Panc1 (cell line): ENCODE results near the gene SLC49A4. TPM values are rescaled to one million over a fixed set of nuclear protein-coding genes. Genes with fewer than 3 reads are reported as not detected.

ENCODE experiments used
- ATAC-seq: fragments of 200-7000 bp; cut with Tn5 transposase; 2 replicates; pipeline ENCODE4 v1.9.1; 2020; ENCODE audit warnings: mild to moderate bottlenecking, moderate library complexity
- BruUV-seq: library from RNA; stranded (reverse); fragments of 400-500 nt; replicated peaks from 2 replicates; lab custom pipeline; 2021; lab: Mats Ljungman, UMichigan
- CTCF ChIA-PET: fragments of 300-600 bp; sonication (Branson Sonifier 250); formaldehyde crosslinking; loops from one replicate; lab custom pipeline; 2022; ENCODE audit warnings: antibody characterized with exemption; lab: Charles Lee
- POLR2A ChIA-PET: fragments of 300-600 bp; sonication (Branson Sonifier 250); formaldehyde crosslinking; loops from one replicate; lab custom pipeline; 2022; ENCODE audit warnings: antibody characterized with exemption; lab: Charles Lee
- DNase-seq: peaks from one replicate; pipeline ENCODE4 v3.0.0-alpha.2; 2010; ENCODE audit warnings: low read depth, low spot score
- H3K27ac ChIP-seq: 2 replicates; pipeline ENCODE4 v1.5.1; 2011; ENCODE audit warnings: mild to moderate bottlenecking, low read length, inconsistent platforms
- H3K27me3 ChIP-seq: fragments of 200-500 bp; sonication (Bioruptor generic); 2 replicates; pipeline ENCODE4 v1.6.0; 2014; ENCODE audit warnings: low read length, inconsistent platforms; ENCODE audit not compliant: control insufficient read depth, insufficient read depth
- H3K36me3 ChIP-seq: fragments of 200-500 bp; sonication (Bioruptor generic); 2 replicates; pipeline ENCODE4 v1.5.1; 2014; ENCODE audit warnings: inconsistent platforms, mild to moderate bottlenecking, low read length, moderate library complexity; ENCODE audit not compliant: control insufficient read depth, insufficient read depth
- H3K4me1 ChIP-seq: 2 replicates; pipeline ENCODE4 v1.5.1; 2011; ENCODE audit warnings: inconsistent platforms, mild to moderate bottlenecking, low read length, moderate library complexity; ENCODE audit not compliant: control insufficient read depth, insufficient read depth
- H3K4me3 ChIP-seq, 2 experiments: 2 replicates each; pipeline ENCODE4 v1.5.1; 2011 to 2012; ENCODE audit warnings: low read depth in 2 of 2, low read length in 2 of 2, mild to moderate bottlenecking in 2 of 2, inconsistent platforms in 1 of 2, moderate library complexity in 1 of 2
- H3K9me3 ChIP-seq: fragments of 200-500 bp; sonication (Bioruptor generic); 2 replicates; pipeline ENCODE4 v1.5.1; 2014; ENCODE audit warnings: low read depth, mild to moderate bottlenecking, inconsistent platforms, low read length, moderate library complexity; ENCODE audit not compliant: control insufficient read depth, insufficient read depth
- CTCF ChIP-seq: fragments of 450-650 bp; IDR thresholded peaks from 2 replicates; pipeline ENCODE4 v1.5.1; 2017; ENCODE audit warnings: mild to moderate bottlenecking
- POLR2AphosphoS5 ChIP-seq: IDR thresholded peaks from 2 replicates; pipeline ENCODE4 v1.6.1; 2012; ENCODE audit warnings: mild to moderate bottlenecking, low read depth, low read length, moderate library complexity
- REST ChIP-seq, 2 experiments: IDR thresholded peaks; 2 replicates each; pipeline ENCODE4 v1.6.1; 2011 to 2012; ENCODE audit warnings: low read depth in 2 of 2, control low read depth in 1 of 2, low read length in 1 of 2, mild to moderate bottlenecking in 1 of 2, moderate library complexity in 1 of 2; ENCODE audit not compliant: insufficient read depth in 1 of 2
- SIN3A ChIP-seq: IDR thresholded peaks from 2 replicates; pipeline ENCODE4 v1.6.1; 2012; ENCODE audit warnings: low read depth, mild to moderate bottlenecking, low read length, moderate library complexity, borderline replicate concordance; ENCODE audit not compliant: insufficient read depth
- TCF7L2 ChIP-seq: IDR thresholded peaks from 2 replicates; pipeline ENCODE4 v1.6.1; 2011; ENCODE audit warnings: mild to moderate bottlenecking, low read depth, low read length, inconsistent platforms
- in situ Hi-C: cut with HindIII; loops from 2 replicates; pipeline ENCODE4 v1.10.0; 2016; ENCODE audit warnings: low sequenced_read_pairs, low pct_unique_long_range_greater_than_20kb
- intact Hi-C: fragments of 100-400 bp; cut with micrococcal nuclease; formaldehyde crosslinking; loops from one replicate; pipeline ENCODE4 v1.10.0; 2022; ENCODE audit not compliant: unreplicated experiment
- total RNA-seq: library from RNA; stranded (reverse); gene quantifications from one replicate; pipeline ENCODE4 v1.2.1, GENCODE V29; 2021; ENCODE audit not compliant: unreplicated experiment

The SLC49A4 gene
- total RNA-seq, 1 experiment from 2014 or later = 15.9 TPM

- ATAC-seq (no peak), DNase-seq (no peak)
- CTCF ChIA-PET = no interaction called here
- TF ChIP-seq SIN3A = no peak
- TF ChIP-seq REST (IDR thresholded peaks at IDR 0.05; ENCODE audit: insufficient read depth in 1 of 2, low read depth in 2 of 2, low read length in 1 of 2) = no peak
- no peak for TF ChIP-seq TCF7L2
- no peak for TF ChIP-seq POLR2AphosphoS5
- no peak for TF ChIP-seq CTCF
- Histone ChIP-seq H3K9me3 (no peaks in the 10 kb centered on the region), H3K4me3 (no peak overlapping the region), H3K27me3 (no peaks in the 10 kb centered on the region), H3K27ac (no peak overlapping the region), H3K36me3 (no peaks in the 10 kb centered on the region), H3K4me1 (no peaks in the 10 kb centered on the region)
- no TSS peak for BruUV-seq
- POLR2A ChIA-PET = no interaction called here
- in situ Hi-C loops (no loop called here), intact Hi-C loops (no loop called here)
These were observed 30.6 kb downstream of the SLC49A4 start for GRCh38 chr3:122825460-122825859.

- BruUV-seq = no TSS peak
These were observed 31.4 kb downstream of the SLC49A4 start for GRCh38 chr3:122826278-122826677.

More at GRCh38 chr3:122826278-122826677, 31.4 kb downstream of the SLC49A4 start:
- H3K9me3 ChIP-seq = no peaks in the 10 kb centered on the region
- ATAC-seq (no peak), DNase-seq (no peak)
- no peak for TF ChIP-seq CTCF
- TF ChIP-seq REST (IDR thresholded peaks at IDR 0.05; ENCODE audit: insufficient read depth in 1 of 2, low read depth in 2 of 2, low read length in 1 of 2) = no peak
- no peak for TF ChIP-seq SIN3A
- TF ChIP-seq POLR2AphosphoS5 = no peak
- no peak for TF ChIP-seq TCF7L2
- H3K27ac ChIP-seq = no peak overlapping the region
- H3K36me3 ChIP-seq = no peaks in the 10 kb centered on the region
- no peaks in the 10 kb centered on the region for H3K27me3 ChIP-seq
- ChIA-PET POLR2A (no interaction called here), CTCF (no interaction called here)
- intact Hi-C loops = no loop called here
- no peak overlapping the region for H3K4me3 ChIP-seq
- no peaks in the 10 kb centered on the region for H3K4me1 ChIP-seq
- in situ Hi-C loops = no loop called here
